Measurements from ENCODE around the gene FAM120B. TPM values are rescaled to one million over a fixed set of nuclear protein-coding genes. Genes with fewer than 3 reads are reported as not detected.

The FAM120B gene
- total RNA-seq, 4 donors from 2014 or later, result 24.6 to 40.3 (median 31.9) TPM

GRCh38 chr6:170441316-170441715 lies 134.8 kb downstream of the FAM120B start:
- peak; percentile 58 for ATAC-seq
- Histone ChIP-seq H3K4me3 (no peak overlapping the region), H3K4me1 (peaks cover 0 to 15% (median 12%) of the 10 kb centered on the region in 3 donors), H3K27ac (no peak overlapping the region), H3K36me3 (no peaks in the 10 kb centered on the region), H3K27me3 (peaks cover 8% of the 10 kb centered on the region), H3K9me3 (peaks cover 0 to 8% (median 0%) of the 10 kb centered on the region in 3 donors)
- TF ChIP-seq EP300 (IDR thresholded peaks at IDR 0.05) (no peak), POLR2A (IDR thresholded peaks at IDR 0.05) (no peak), POLR2AphosphoS5 (IDR thresholded peaks at IDR 0.05) (no peak)
- 46 to 67% methylated on average over 3 of the region's 3 CpGs for WGBS, 2 donors (ENCODE audit: low coverage in 1 of 2)

- TF ChIP-seq EP300 (IDR thresholded peaks at IDR 0.05), result no peak
- TF ChIP-seq POLR2AphosphoS5 (IDR thresholded peaks at IDR 0.05), result no peak
- no peak for TF ChIP-seq POLR2A (IDR thresholded peaks at IDR 0.05)
- TF ChIP-seq, protein P1, sequence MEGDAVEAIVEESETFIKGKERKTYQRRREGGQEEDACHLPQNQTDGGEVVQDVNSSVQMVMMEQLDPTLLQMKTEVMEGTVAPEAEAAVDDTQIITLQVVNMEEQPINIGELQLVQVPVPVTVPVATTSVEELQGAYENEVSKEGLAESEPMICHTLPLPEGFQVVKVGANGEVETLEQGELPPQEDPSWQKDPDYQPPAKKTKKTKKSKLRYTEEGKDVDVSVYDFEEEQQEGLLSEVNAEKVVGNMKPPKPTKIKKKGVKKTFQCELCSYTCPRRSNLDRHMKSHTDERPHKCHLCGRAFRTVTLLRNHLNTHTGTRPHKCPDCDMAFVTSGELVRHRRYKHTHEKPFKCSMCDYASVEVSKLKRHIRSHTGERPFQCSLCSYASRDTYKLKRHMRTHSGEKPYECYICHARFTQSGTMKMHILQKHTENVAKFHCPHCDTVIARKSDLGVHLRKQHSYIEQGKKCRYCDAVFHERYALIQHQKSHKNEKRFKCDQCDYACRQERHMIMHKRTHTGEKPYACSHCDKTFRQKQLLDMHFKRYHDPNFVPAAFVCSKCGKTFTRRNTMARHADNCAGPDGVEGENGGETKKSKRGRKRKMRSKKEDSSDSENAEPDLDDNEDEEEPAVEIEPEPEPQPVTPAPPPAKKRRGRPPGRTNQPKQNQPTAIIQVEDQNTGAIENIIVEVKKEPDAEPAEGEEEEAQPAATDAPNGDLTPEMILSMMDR (IDR thresholded peaks at IDR 0.05), result no peak
- no peak overlapping the region for H3K27ac ChIP-seq
- H3K36me3 ChIP-seq, result no peaks in the 10 kb centered on the region
- H3K9me3 ChIP-seq, result no peaks in the 10 kb centered on the region
- H3K27me3 ChIP-seq, result peaks cover 6% of the 10 kb centered on the region
- no peak overlapping the region for H3K4me3 ChIP-seq
- 87 to 93% methylated on average over 6 to 7 of the region's 8 CpGs for WGBS, 2 donors (ENCODE audit: low coverage in 1 of 2)
- ATAC-seq, result no peak
- H3K4me1 ChIP-seq, result peaks cover 0 to 15% (median 12%) of the 10 kb centered on the region in 3 donors
Measured at GRCh38 chr6:170442596-170442995, 136.0 kb downstream of the FAM120B start.

DNA sequence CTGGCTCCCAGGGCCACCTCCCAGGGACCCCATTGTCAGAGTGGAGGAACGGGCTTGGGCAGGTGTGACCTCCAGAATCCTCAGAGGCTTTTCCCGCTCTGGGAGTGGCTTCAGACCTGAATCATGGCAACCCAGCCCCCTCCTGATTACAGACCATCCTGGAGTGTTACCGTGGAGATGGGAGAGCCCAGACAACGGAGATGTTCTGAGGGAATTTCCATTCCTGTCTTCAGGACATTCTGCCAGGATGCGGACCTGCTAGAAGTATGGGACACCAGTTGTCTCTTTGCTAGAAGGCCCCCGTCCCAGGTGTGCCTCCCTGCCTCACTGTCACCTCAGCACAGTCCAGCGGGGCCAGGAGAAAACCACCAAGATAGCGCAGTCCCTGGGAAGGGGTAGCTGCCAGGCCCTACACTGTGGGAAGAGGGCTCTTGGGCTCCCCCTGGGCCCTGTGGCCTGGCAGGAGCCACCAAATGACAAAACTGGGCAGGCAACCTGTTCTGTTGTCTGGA lies 136.6 kb downstream of the FAM120B start:
- H3K27me3 ChIP-seq, result peaks cover 6% of the 10 kb centered on the region
- no peaks in the 10 kb centered on the region for H3K36me3 ChIP-seq
- peaks cover 0 to 8% (median 6%) of the 10 kb centered on the region in 3 donors for H3K4me1 ChIP-seq
- no CpG with 5 or more reads among the region's 8 CpGs for WGBS, 2 donors (ENCODE audit: low coverage in 1 of 2)
- no peak for TF ChIP-seq POLR2AphosphoS5 (IDR thresholded peaks at IDR 0.05)
- TF ChIP-seq, protein P1 (IDR thresholded peaks at IDR 0.05), result no peak
- no peak for TF ChIP-seq EP300 (IDR thresholded peaks at IDR 0.05)
- no peak for TF ChIP-seq POLR2A (IDR thresholded peaks at IDR 0.05)
- H3K27ac ChIP-seq, result no peak overlapping the region
- no peaks in the 10 kb centered on the region for H3K9me3 ChIP-seq
- no peak overlapping the region for H3K4me3 ChIP-seq
- no peak for ATAC-seq

DNA sequence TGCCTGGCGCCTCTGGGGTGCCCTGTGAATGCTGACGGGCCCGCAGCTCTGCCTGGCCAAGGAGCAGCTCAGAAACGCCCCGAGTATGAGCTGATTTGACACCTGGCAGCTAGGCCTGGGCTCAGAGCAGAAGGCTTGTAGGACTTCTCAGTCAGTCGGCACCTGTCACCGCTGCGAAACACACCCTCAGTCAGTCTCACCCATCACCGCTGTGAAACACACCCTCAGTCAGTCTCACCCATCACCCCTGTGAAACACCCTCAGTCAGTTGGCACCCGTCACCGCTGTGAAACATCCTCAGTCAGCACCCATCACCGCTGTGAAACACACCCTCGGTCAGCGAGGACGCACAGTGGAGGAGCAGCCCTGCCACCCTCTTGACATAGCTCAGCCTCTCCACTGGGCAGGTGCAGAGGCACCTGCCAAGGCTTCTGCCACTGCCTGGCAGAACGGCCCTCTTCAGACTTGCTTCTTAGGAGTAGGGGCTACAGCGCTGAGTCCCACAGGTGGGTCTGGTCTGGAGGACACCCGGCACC lies 137.6 kb downstream of the FAM120B start:
- TF ChIP-seq, protein P1 (IDR thresholded peaks at IDR 0.05), result no peak
- TF ChIP-seq POLR2AphosphoS5 (IDR thresholded peaks at IDR 0.05), result no peak
- no peak for TF ChIP-seq EP300 (IDR thresholded peaks at IDR 0.05)
- TF ChIP-seq POLR2A (IDR thresholded peaks at IDR 0.05), result no peak
- H3K36me3 ChIP-seq, result no peaks in the 10 kb centered on the region
- WGBS, 2 donors (ENCODE audit: low coverage in 1 of 2), result 94% methylated on average over 3 of the region's 18 CpGs; no CpG with 5 or more reads in 1 of the 2 donors

DNA sequence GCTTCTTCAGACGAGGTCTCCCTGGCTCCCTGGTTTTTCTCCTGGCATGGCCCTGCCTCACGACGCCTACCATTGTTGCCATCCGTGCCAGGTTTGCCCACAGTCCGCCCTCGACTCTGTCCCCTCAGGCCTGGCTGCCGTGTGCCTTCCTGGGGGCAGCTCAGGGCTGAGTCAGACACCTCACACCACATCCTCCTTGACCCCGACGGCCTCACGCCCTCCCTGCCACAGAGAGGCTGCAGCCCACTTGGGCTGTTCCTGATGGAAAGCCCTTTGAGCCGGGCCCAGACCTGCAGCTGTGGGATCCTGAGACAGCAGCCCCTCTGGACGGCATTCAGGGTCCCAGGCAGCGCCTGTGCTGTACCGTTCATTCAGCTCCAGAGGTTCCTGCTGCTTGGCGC lies 138.3 kb downstream of the FAM120B start:
- Histone ChIP-seq H3K36me3 (no peaks in the 10 kb centered on the region), H3K27me3 (peaks cover 6% of the 10 kb centered on the region), H3K4me3 (no peak overlapping the region), H3K9me3 (no peaks in the 10 kb centered on the region), H3K27ac (no peak overlapping the region), H3K4me1 (peaks cover 0 to 2% (median 0%) of the 10 kb centered on the region in 3 donors)
- 83 to 90% methylated on average over 4 to 6 of the region's 15 CpGs for WGBS, 2 donors (ENCODE audit: low coverage in 1 of 2)
- no peak for TF ChIP-seq EP300 (IDR thresholded peaks at IDR 0.05)
- TF ChIP-seq, protein P1 (IDR thresholded peaks at IDR 0.05), result no peak
- TF ChIP-seq POLR2AphosphoS5 (IDR thresholded peaks at IDR 0.05), result no peak
- no peak for TF ChIP-seq POLR2A (IDR thresholded peaks at IDR 0.05)
- ATAC-seq, result no peak

More for the DNA sequence above, 137.6 kb downstream of the FAM120B start:
- Histone ChIP-seq H3K4me1 (peaks cover 0 to 3% (median 0%) of the 10 kb centered on the region in 3 donors), H3K4me3 (no peak overlapping the region), H3K27me3 (peaks cover 6% of the 10 kb centered on the region), H3K27ac (no peak overlapping the region), H3K9me3 (no peaks in the 10 kb centered on the region)
- ATAC-seq, result no peak

Measured in gastroesophageal sphincter (tissue), 4 donors.